ENCODE results near the gene C1orf105. TPM values are rescaled to one million over a fixed set of nuclear protein-coding genes. Genes with fewer than 3 reads are reported as not detected.
A peak's percentile ranks its signal among the peaks of the same experiment; 100 is the strongest.

The C1orf105 gene
- total and polyA plus RNA-seq, 2 of the 13 experiments (the other 11 are each of a cell fraction or from before 2014, with no cell fraction given): 0.15 to 0.45 TPM

GRCh38 chr1:172451002-172451443, 30.5 kb downstream of the C1orf105 start (continued):
- TF ChIP-seq RARG (CRISPR knock-in tag; IDR thresholded peaks at IDR 0.05; ENCODE audit: low read depth) (no peak), PATZ1 (CRISPR knock-in tag; IDR thresholded peaks at IDR 0.05) (peak; percentile 65), E2F1 (CRISPR knock-in tag; IDR thresholded peaks at IDR 0.05) (no peak), RERE (CRISPR knock-in tag; IDR thresholded peaks at IDR 0.05; ENCODE audit: low read depth) (peak; percentile 68; the same call in 1 of the 2 replicates), FOSL2 (CRISPR knock-in tag; IDR thresholded peaks at IDR 0.05) (peak; percentile 87), DRAP1 (CRISPR knock-in tag; IDR thresholded peaks at IDR 0.05) (no peak), ZNF24 (IDR thresholded peaks at IDR 0.05) (no peak), TCF7L2 (IDR thresholded peaks at IDR 0.05; ENCODE audit: low read depth, low read length) (peak; percentile 64), DMAP1 (CRISPR knock-in tag; IDR thresholded peaks at IDR 0.05) (no peak), TBX2 (CRISPR knock-in tag; IDR thresholded peaks at IDR 0.05; ENCODE audit: borderline replicate concordance) (peak; percentile 62; the same call in 1 of the 2 replicates), SOX13 (IDR thresholded peaks at IDR 0.05) (no peak), SOX13 (CRISPR knock-in tag; conservative IDR thresholded peaks at IDR 0.05 in 1 of 2, IDR thresholded peaks at IDR 0.05 in 1 of 2) (peak in 1 of 2 experiments; percentile 65; a peak in 1 of 4 replicates), ZNF850 (CRISPR knock-in tag; conservative IDR thresholded peaks at IDR 0.05) (no peak), RARA (CRISPR knock-in tag; IDR thresholded peaks at IDR 0.05) (peak; percentile 25), AHDC1 (CRISPR knock-in tag; IDR thresholded peaks at IDR 0.05; ENCODE audit: borderline replicate concordance) (peak; percentile 80; the same call in 1 of the 2 replicates), HNF4A (CRISPR knock-in tag; IDR thresholded peaks at IDR 0.05) (0 out of 2 replicates have a peak, but pooled peaks have one; percentile 7)

All from HepG2 (cell line).